ENCODE data around the gene SESN1. TPM values are rescaled to one million over a fixed set of nuclear protein-coding genes. Genes with fewer than 3 reads are reported as not detected.
"Not testable (repeated sequence)": the region's sequence is repeated elsewhere in the genome, so short reads cannot be mapped to it uniquely, and the experiment has no call there.

Gene SESN1
- total RNA-seq, 1 experiment from 2014 or later: 17.5 TPM

DNA sequence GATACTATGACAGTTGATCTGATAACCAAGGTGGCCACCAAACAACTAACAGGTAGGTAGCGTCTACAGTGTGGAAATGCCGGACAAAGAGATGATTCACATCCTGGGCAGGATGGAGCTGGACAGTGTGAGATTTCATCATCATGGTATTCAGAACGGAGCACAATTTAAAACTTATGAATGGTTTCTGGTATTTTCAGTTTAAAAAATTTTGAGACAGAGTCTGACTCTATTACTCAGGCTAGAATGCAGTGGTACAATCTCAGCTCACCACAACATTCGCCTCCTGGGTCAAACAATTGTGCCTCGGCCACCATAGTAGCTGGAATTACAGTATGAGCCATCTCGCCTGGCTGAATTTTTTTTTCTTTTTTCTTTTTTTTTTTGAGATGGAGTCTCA lies 44.5 kb upstream of the SESN1 start:
- no peak overlapping the region for H3K4me2 ChIP-seq (ENCODE audit: insufficient read depth, insufficient read length, low read length)
- no peaks in the 10 kb centered on the region for H3K79me1 ChIP-seq (ENCODE audit: insufficient read depth, low read depth, low read length, poor library complexity, severe bottlenecking)
- H3K4ac ChIP-seq (ENCODE audit: low read depth, low read length): no peak overlapping the region
- Mint-ChIP-seq H3K4me3 (no peak overlapping the region), H3K36me3 (ENCODE audit: insufficient read depth in 1 of 3, low read depth in 3 of 3) (peaks cover 5 to 10% (median 6%) of the 10 kb centered on the region in 3 experiments), H3K4me1 (peaks cover 2 to 7% of the 10 kb centered on the region in 2 experiments; a peak in 2 of 4 replicates), H3K27me3 (ENCODE audit: low read depth) (no peaks in the 10 kb centered on the region), H3K9me3 (no peaks in the 10 kb centered on the region; a peak in 3 of 5 replicates), H3K27ac (peak overlapping the region in 1 of 3 experiments; percentile 17; a peak in 1 of 7 replicates)
- H2BK12ac ChIP-seq (ENCODE audit: insufficient read length, low read depth, low read length): no peak overlapping the region
- no peaks in the 10 kb centered on the region for H3K9me3 ChIP-seq (ENCODE audit: control insufficient read depth, low read depth, low read length)
- no peak overlapping the region for H3T11ph ChIP-seq (ENCODE audit: low read length)
- no peaks in the 10 kb centered on the region for H3K79me2 ChIP-seq (ENCODE audit: insufficient read depth, low read length)
- no peak overlapping the region for H2BK15ac ChIP-seq (ENCODE audit: low read depth, low read length)
- H3K9ac ChIP-seq (ENCODE audit: extremely low read depth, insufficient read length, low read length): no peak overlapping the region
- no peaks in the 10 kb centered on the region for H3K4me1 ChIP-seq (ENCODE audit: insufficient read depth, low read length)
- no peak overlapping the region for H3K14ac ChIP-seq (ENCODE audit: insufficient read depth, low read length)
- no peak for DNase-seq
- no peaks in the 10 kb centered on the region for H3K27me3 ChIP-seq (ENCODE audit: insufficient read depth, low read length)
- H4K91ac ChIP-seq (ENCODE audit: insufficient read length, low read depth, low read length): no peak overlapping the region
- no peak overlapping the region for H3K18ac ChIP-seq (ENCODE audit: insufficient read length, low read depth, low read length)
- no peaks in the 10 kb centered on the region for H4K20me1 ChIP-seq (ENCODE audit: control insufficient read depth, insufficient read depth, insufficient read length)
- TF ChIP-seq, protein P1, sequence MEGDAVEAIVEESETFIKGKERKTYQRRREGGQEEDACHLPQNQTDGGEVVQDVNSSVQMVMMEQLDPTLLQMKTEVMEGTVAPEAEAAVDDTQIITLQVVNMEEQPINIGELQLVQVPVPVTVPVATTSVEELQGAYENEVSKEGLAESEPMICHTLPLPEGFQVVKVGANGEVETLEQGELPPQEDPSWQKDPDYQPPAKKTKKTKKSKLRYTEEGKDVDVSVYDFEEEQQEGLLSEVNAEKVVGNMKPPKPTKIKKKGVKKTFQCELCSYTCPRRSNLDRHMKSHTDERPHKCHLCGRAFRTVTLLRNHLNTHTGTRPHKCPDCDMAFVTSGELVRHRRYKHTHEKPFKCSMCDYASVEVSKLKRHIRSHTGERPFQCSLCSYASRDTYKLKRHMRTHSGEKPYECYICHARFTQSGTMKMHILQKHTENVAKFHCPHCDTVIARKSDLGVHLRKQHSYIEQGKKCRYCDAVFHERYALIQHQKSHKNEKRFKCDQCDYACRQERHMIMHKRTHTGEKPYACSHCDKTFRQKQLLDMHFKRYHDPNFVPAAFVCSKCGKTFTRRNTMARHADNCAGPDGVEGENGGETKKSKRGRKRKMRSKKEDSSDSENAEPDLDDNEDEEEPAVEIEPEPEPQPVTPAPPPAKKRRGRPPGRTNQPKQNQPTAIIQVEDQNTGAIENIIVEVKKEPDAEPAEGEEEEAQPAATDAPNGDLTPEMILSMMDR (conservative IDR thresholded peaks at IDR 0.05): no peak
- H4K8ac ChIP-seq (replicated peaks; ENCODE audit: insufficient read length, low read depth, low read length): no peak overlapping the region
- no peak overlapping the region for H3K27ac ChIP-seq (ENCODE audit: insufficient read length, low read depth, low read length)
- H2BK20ac ChIP-seq (ENCODE audit: low read depth, low read length, poor library complexity, severe bottlenecking): no peak overlapping the region
- no peaks in the 10 kb centered on the region for H3K23me2 ChIP-seq (ENCODE audit: insufficient read length, low read depth, low read length, poor library complexity, severe bottlenecking)
- no peak overlapping the region for H3K56ac ChIP-seq (ENCODE audit: insufficient read length, low read depth, low read length)
- H4K5ac ChIP-seq (ENCODE audit: insufficient read length, low read depth, low read length): no peak overlapping the region
- no peak overlapping the region for H2BK5ac ChIP-seq (ENCODE audit: insufficient read length, low read length)
- no peak overlapping the region for H2AK5ac ChIP-seq (ENCODE audit: insufficient read length, low read length)
- H3K23ac ChIP-seq (ENCODE audit: insufficient read length, low read depth, low read length): no peak overlapping the region
- H2AFZ ChIP-seq (ENCODE audit: low read length): no peak overlapping the region
- WGBS (ENCODE audit: extremely low coverage, insufficient read length, low lambda C conversion rate): no CpG with 5 or more reads among the region's 6 CpGs
- no peak overlapping the region for H2BK120ac ChIP-seq (ENCODE audit: low read depth, low read length, poor library complexity, severe bottlenecking)

DNA sequence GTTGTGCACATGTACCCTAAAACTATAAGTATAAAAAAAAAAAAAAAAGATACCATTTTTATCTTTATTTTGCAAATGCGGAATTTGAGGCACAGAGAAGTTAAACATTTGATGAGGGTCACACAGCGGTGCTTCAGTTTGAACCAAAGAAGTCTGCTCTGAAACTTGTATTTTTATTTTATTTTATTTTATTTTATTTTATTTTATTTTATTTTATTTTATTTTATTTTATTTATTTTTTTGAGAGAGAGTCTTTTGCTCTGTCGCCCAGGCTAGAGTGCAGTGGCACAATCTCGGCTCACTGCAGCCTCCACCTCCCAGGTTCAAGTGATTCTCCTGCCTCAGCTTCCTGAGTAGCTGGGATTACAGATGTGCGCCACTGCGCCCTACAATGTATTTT lies 41.9 kb upstream of the SESN1 start:
- H3K27ac ChIP-seq (ENCODE audit: insufficient read length, low read depth, low read length); H2AFZ ChIP-seq (ENCODE audit: low read length); H4K91ac ChIP-seq (ENCODE audit: insufficient read length, low read depth, low read length); H3K4me1 ChIP-seq (ENCODE audit: insufficient read depth, low read length); H3K23ac ChIP-seq (ENCODE audit: insufficient read length, low read depth, low read length); DNase-seq; H3K56ac ChIP-seq (ENCODE audit: insufficient read length, low read depth, low read length); H3K79me1 ChIP-seq (ENCODE audit: insufficient read depth, low read depth, low read length, poor library complexity, severe bottlenecking); H3T11ph ChIP-seq (ENCODE audit: low read length); H3K4me1 Mint-ChIP-seq; H3K27me3 Mint-ChIP-seq (ENCODE audit: low read depth); H4K20me1 ChIP-seq (ENCODE audit: control insufficient read depth, insufficient read depth, insufficient read length); H2BK5ac ChIP-seq (ENCODE audit: insufficient read length, low read length); H4K8ac ChIP-seq (replicated peaks; ENCODE audit: insufficient read length, low read depth, low read length); H4K5ac ChIP-seq (ENCODE audit: insufficient read length, low read depth, low read length); H2BK12ac ChIP-seq (ENCODE audit: insufficient read length, low read depth, low read length); H3K27ac Mint-ChIP-seq; H2AK5ac ChIP-seq (ENCODE audit: insufficient read length, low read length); H3K9me3 ChIP-seq (ENCODE audit: control insufficient read depth, low read depth, low read length); H3K18ac ChIP-seq (ENCODE audit: insufficient read length, low read depth, low read length); H3K79me2 ChIP-seq (ENCODE audit: insufficient read depth, low read length); H3K23me2 ChIP-seq (ENCODE audit: insufficient read length, low read depth, low read length, poor library complexity, severe bottlenecking); H3K9ac ChIP-seq (ENCODE audit: extremely low read depth, insufficient read length, low read length); H3K14ac ChIP-seq (ENCODE audit: insufficient read depth, low read length); H3K36me3 Mint-ChIP-seq (ENCODE audit: insufficient read depth in 1 of 3, low read depth in 3 of 3); H2BK120ac ChIP-seq (ENCODE audit: low read depth, low read length, poor library complexity, severe bottlenecking); H3K9me3 Mint-ChIP-seq; H3K4me2 ChIP-seq (ENCODE audit: insufficient read depth, insufficient read length, low read length); H3K27me3 ChIP-seq (ENCODE audit: insufficient read depth, low read length); H3K4me3 Mint-ChIP-seq; H3K4ac ChIP-seq (ENCODE audit: low read depth, low read length); H2BK15ac ChIP-seq (ENCODE audit: low read depth, low read length); H2BK20ac ChIP-seq (ENCODE audit: low read depth, low read length, poor library complexity, severe bottlenecking): not testable (repeated sequence)
- no CpG with 5 or more reads among the region's 6 CpGs for WGBS (ENCODE audit: extremely low coverage, insufficient read length, low lambda C conversion rate)

All from H9 (cell line).